Measurements from ENCODE around the gene CARD18.

DNA sequence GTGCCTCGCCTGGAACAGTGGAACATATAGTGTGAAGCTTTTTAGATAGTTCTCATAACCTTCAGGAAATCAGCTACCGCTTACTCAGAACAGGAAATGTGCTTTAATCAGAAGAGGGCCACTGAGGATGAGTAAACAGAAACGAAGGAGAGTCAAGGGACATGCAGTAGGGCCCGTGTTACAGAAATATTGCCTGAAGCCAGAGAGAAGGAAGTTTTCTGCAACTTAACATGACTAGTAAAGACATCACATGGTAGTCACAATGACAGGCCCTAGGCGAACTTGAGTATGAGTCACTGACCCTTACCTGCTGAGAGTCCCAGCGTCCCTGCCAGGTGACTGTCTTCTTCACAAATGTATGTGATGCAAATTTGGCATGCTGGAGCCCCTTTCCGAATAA lies 39.4 kb downstream of the CARD18 start:
- TF ChIP-seq, protein P1, sequence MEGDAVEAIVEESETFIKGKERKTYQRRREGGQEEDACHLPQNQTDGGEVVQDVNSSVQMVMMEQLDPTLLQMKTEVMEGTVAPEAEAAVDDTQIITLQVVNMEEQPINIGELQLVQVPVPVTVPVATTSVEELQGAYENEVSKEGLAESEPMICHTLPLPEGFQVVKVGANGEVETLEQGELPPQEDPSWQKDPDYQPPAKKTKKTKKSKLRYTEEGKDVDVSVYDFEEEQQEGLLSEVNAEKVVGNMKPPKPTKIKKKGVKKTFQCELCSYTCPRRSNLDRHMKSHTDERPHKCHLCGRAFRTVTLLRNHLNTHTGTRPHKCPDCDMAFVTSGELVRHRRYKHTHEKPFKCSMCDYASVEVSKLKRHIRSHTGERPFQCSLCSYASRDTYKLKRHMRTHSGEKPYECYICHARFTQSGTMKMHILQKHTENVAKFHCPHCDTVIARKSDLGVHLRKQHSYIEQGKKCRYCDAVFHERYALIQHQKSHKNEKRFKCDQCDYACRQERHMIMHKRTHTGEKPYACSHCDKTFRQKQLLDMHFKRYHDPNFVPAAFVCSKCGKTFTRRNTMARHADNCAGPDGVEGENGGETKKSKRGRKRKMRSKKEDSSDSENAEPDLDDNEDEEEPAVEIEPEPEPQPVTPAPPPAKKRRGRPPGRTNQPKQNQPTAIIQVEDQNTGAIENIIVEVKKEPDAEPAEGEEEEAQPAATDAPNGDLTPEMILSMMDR (conservative IDR thresholded peaks at IDR 0.05; ENCODE audit: low read depth, low read length) = no peak
- TF ChIP-seq EZH2 (IDR thresholded peaks at IDR 0.05; ENCODE audit: low read length, unreplicated experiment) = no peak

All from PC-3 (cell line).